ENCODE data around the gene GSTK1.

DNA sequence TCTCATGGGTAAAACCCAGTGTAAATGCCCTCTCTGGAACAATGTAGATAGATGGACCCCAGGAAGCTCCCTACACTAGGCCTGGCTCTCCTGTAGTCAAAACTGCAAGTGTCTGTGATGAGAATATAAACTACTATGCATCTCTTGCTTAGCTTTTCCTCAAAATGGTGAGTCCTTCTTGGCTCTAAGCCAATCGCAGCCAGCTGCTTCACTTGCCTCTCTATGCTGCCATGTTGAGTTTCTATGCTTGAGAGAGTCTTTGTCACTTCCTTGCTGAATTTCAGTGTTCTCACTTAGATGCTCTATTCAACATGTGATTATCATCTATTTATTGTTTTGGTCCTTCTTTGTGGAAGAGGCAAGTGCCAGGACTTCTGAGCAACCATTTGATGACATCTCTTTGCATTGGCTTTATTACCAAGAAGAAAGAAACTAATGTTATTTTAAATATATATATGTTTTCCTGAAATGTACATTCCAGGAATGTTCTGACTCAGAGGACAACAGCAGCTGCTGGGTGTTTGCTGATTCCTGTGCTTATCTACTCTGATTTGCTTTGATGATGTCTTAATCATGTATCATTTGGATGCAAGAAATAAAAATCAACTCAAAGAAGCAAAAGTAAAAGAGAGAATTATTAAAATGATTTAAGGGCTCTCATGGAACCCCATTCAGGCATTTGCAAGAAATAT is 24.8 kb upstream of the GSTK1 start:
- no peak for TF ChIP-seq TOX (CRISPR knock-in tag; IDR thresholded peaks at IDR 0.05; ENCODE audit: borderline replicate concordance)
- TF ChIP-seq ESRRG (CRISPR knock-in tag; IDR thresholded peaks at IDR 0.05): no peak
- TF ChIP-seq, protein P1, sequence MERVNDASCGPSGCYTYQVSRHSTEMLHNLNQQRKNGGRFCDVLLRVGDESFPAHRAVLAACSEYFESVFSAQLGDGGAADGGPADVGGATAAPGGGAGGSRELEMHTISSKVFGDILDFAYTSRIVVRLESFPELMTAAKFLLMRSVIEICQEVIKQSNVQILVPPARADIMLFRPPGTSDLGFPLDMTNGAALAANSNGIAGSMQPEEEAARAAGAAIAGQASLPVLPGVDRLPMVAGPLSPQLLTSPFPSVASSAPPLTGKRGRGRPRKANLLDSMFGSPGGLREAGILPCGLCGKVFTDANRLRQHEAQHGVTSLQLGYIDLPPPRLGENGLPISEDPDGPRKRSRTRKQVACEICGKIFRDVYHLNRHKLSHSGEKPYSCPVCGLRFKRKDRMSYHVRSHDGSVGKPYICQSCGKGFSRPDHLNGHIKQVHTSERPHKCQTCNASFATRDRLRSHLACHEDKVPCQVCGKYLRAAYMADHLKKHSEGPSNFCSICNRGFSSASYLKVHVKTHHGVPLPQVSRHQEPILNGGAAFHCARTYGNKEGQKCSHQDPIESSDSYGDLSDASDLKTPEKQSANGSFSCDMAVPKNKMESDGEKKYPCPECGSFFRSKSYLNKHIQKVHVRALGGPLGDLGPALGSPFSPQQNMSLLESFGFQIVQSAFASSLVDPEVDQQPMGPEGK (CRISPR knock-in tag; IDR thresholded peaks at IDR 0.05; ENCODE audit: borderline replicate concordance): no peak
- TF ChIP-seq, protein P2, sequence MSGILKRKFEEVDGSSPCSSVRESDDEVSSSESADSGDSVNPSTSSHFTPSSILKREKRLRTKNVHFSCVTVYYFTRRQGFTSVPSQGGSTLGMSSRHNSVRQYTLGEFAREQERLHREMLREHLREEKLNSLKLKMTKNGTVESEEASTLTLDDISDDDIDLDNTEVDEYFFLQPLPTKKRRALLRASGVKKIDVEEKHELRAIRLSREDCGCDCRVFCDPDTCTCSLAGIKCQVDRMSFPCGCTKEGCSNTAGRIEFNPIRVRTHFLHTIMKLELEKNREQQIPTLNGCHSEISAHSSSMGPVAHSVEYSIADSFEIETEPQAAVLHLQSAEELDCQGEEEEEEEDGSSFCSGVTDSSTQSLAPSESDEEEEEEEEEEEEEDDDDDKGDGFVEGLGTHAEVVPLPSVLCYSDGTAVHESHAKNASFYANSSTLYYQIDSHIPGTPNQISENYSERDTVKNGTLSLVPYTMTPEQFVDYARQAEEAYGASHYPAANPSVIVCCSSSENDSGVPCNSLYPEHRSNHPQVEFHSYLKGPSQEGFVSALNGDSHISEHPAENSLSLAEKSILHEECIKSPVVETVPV (CRISPR knock-in tag; IDR thresholded peaks at IDR 0.05): no peak
- no peak for TF ChIP-seq ZFP30 (CRISPR knock-in tag; IDR thresholded peaks at IDR 0.05)
- TF ChIP-seq ZNF70 (CRISPR knock-in tag; IDR thresholded peaks at IDR 0.05): no peak
- TF ChIP-seq BACH2 (CRISPR knock-in tag; IDR thresholded peaks at IDR 0.05; ENCODE audit: borderline replicate concordance): no peak
- TF ChIP-seq, protein P3, sequence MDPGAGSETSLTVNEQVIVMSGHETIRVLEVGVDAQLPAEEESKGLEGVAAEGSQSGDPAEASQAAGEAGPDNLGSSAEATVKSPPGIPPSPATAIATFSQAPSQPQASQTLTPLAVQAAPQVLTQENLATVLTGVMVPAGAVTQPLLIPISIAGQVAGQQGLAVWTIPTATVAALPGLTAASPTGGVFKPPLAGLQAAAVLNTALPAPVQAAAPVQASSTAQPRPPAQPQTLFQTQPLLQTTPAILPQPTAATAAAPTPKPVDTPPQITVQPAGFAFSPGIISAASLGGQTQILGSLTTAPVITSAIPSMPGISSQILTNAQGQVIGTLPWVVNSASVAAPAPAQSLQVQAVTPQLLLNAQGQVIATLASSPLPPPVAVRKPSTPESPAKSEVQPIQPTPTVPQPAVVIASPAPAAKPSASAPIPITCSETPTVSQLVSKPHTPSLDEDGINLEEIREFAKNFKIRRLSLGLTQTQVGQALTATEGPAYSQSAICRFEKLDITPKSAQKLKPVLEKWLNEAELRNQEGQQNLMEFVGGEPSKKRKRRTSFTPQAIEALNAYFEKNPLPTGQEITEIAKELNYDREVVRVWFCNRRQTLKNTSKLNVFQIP (CRISPR knock-in tag; IDR thresholded peaks at IDR 0.05; ENCODE audit: borderline replicate concordance, low read depth): no peak
- no peak for TF ChIP-seq SNAI2 (CRISPR knock-in tag; IDR thresholded peaks at IDR 0.05)
